Right ventricle myocardium inferior (tissue), 1 donor: ENCODE results near the gene UQCC2. TPM values are rescaled to one million over a fixed set of nuclear protein-coding genes. Genes with fewer than 3 reads are reported as not detected.
A peak's percentile ranks its signal among the peaks of the same experiment; 100 is the strongest.

Source experiments
- ATAC-seq: fragments of 200-7000 bp; cut with Tn5 transposase; one replicate; pipeline ENCODE4 v1.9.1; 2020; ENCODE audit warnings: mild to moderate bottlenecking, moderate library complexity
- DNase-seq: peaks from one replicate; pipeline ENCODE4 v3.0.0; 2021; ENCODE audit errors: missing footprints
- intact Hi-C: fragments of 100-400 bp; cut with DNase I; formaldehyde crosslinking; loops from one replicate; pipeline ENCODE4 v1.11.0; 2022
- long read RNA-seq: library from polyadenylated mRNA; unstranded; transcript quantifications from one replicate; pipeline ENCODE4 v2.0.0, GENCODE V29; 2021
- total RNA-seq: library from RNA; stranded (reverse); fragmentation: NEBNext Ultra II Directional; extraction: Animal tissue kit (Norgen Biotek cat#: 25700); gene quantifications from one replicate; pipeline ENCODE4 v1.2.1, GENCODE V29; 2021
- donor health status: DM: no; HTN: yes; CAD: no; lungs with severe emphysema.

Gene UQCC2
- total RNA-seq: 215 TPM
- long read RNA-seq, full-length matches to known transcripts: 93 of 96 reads
- long read RNA-seq, partial matches to known transcripts: 2 of 96 reads
- long read RNA-seq, other reads (novel, unspliced or antisense): 1 of 96 reads

- DNase-seq (peak; percentile 99), ATAC-seq (peak; percentile 98)
- intact Hi-C loops: loop anchor here (1.0 to 2.0 kb wide), 2 partner anchors 33 to 51 kb away; no protein-coding TSS in a partner anchor
These were observed at the start of gene UQCC2 for GRCh38 chr6:33711140-33712129. Gene UQCC2 (minus strand): TSS chr6:33711700. CDS start chr6:33711686, 14 bp downstream.

- DNase-seq (no peak), ATAC-seq (no peak)
- intact Hi-C loops: loop anchor here (2.0 kb wide), 1 partner anchor 13 kb away; the partner anchor contains the start of gene IP6K3
These were observed 48.6 kb upstream of the UQCC2 start for GRCh38 chr6:33759887-33760629.

- DNase-seq (no peak), ATAC-seq (no peak)
- intact Hi-C loops: no loop called here
These were observed 47.3 kb upstream of the UQCC2 start for GRCh38 chr6:33758815-33759216.

- intact Hi-C loops: no loop called here
- DNase-seq (no peak), ATAC-seq (no peak)
These were observed 46.4 kb upstream of the UQCC2 start for GRCh38 chr6:33757906-33758305.

GRCh38 chr6:33757113-33757512 is 45.6 kb upstream of the UQCC2 start:
- no peak for ATAC-seq
- intact Hi-C loops: no loop called here
- no peak for DNase-seq

GRCh38 chr6:33756211-33756954 is 44.9 kb upstream of the UQCC2 start:
- ATAC-seq: no peak
- intact Hi-C loops: no loop called here
- DNase-seq: no peak

GRCh38 chr6:33755070-33755869 is 43.8 kb upstream of the UQCC2 start:
- DNase-seq: no peak
- no peak for ATAC-seq
- intact Hi-C loops: no loop called here

GRCh38 chr6:33754222-33754621 is 42.7 kb upstream of the UQCC2 start:
- intact Hi-C loops: no loop called here
- ATAC-seq (no peak), DNase-seq (no peak)

- DNase-seq (no peak), ATAC-seq (no peak)
- intact Hi-C loops: no loop called here
These were observed 41.1 kb upstream of the UQCC2 start for GRCh38 chr6:33752646-33753015.

GRCh38 chr6:33751771-33752645 is 40.5 kb upstream of the UQCC2 start:
- DNase-seq (no peak), ATAC-seq (no peak)
- intact Hi-C loops: no loop called here

GRCh38 chr6:33750244-33750991 is 38.9 kb upstream of the UQCC2 start:
- no peak for DNase-seq
- intact Hi-C loops: no loop called here
- ATAC-seq: no peak

- ATAC-seq (no peak), DNase-seq (no peak)
- intact Hi-C loops: no loop called here
These were observed 37.9 kb upstream of the UQCC2 start for GRCh38 chr6:33749401-33749800.

GRCh38 chr6:33748841-33749240 is 37.3 kb upstream of the UQCC2 start:
- ATAC-seq (no peak), DNase-seq (no peak)
- intact Hi-C loops: no loop called here

GRCh38 chr6:33747823-33748222 is 36.3 kb upstream of the UQCC2 start:
- intact Hi-C loops: loop anchor here (2.0 kb wide), 1 partner anchor 13 kb away; no protein-coding TSS in a partner anchor
- ATAC-seq: no peak
- DNase-seq: no peak

- intact Hi-C loops: loop anchor here (1.0 to 2.0 kb wide), 2 partner anchors 14 to 18 kb away; no protein-coding TSS in a partner anchor
- ATAC-seq: peak; percentile 82
- peak; percentile 78 for DNase-seq
These were observed 35.2 kb upstream of the UQCC2 start, which contains the start of gene IP6K3 for GRCh38 chr6:33746651-33747100. Gene IP6K3 (minus strand): TSS chr6:33746905. CDS start chr6:33735476, 11,429 bp downstream.

GRCh38 chr6:33746036-33746600 is 34.6 kb upstream of the UQCC2 start:
- DNase-seq: peak; percentile 81
- intact Hi-C loops: loop anchor here (1.0 to 2.0 kb wide), 2 partner anchors 15 to 18 kb away; no protein-coding TSS in a partner anchor
- ATAC-seq: peak; percentile 76
